Measurements from ENCODE around the gene AHNAK.

- peak; percentile 78; the same call in 1 of the 2 replicates for TF ChIP-seq EP300 (IDR thresholded peaks at IDR 0.05; ENCODE audit: borderline replicate concordance)
- peak; percentile 69 for TF ChIP-seq MAX (IDR thresholded peaks at IDR 0.05)
Observed at GRCh38 chr11:62545437-62546243, 966 bp downstream of the AHNAK start.

Measured in Ishikawa (cell line).